B cell (primary cell): ENCODE data around the gene TSHZ1.

Experiments used
- CTCF ChIP-seq: fragments of 200-600 bp; IDR thresholded peaks from one replicate; pipeline ENCODE4 v1.8.0; 2022; ENCODE audit warnings: antibody characterized with exemption, mild to moderate bottlenecking
- EZH2 ChIP-seq: IDR thresholded peaks from 2 replicates; pipeline ENCODE4 v1.6.1; 2012; ENCODE audit warnings: borderline replicate concordance, low read depth, mild to moderate bottlenecking, moderate library complexity, low read length; ENCODE audit not compliant: insufficient read depth, poor library complexity, severe bottlenecking

- TF ChIP-seq CTCF (no peak), EZH2 (no peak)
Measured at GRCh38 chr18:75276818-75277609, 66.4 kb downstream of the TSHZ1 start.
